ENCODE results near the gene CACNB2.

CACNB2 gene

GRCh38 chr10:18323916-18324315 is 183.7 kb downstream of the CACNB2 start:
- no peak overlapping the region for H3K4me3 ChIP-seq (ENCODE audit: low read depth, low read length)
- TF ChIP-seq CTCF (IDR thresholded peaks at IDR 0.05; ENCODE audit: low read depth, low read length, missing control alignments): no peak
- no peak for DNase-seq (ENCODE audit: low read depth)
- in situ Hi-C loops (cut with HindIII; ENCODE audit: low sequenced_read_pairs): no loop called here

GRCh38 chr10:18325410-18325809 is 185.2 kb downstream of the CACNB2 start:
- no peak for DNase-seq (ENCODE audit: low read depth)
- in situ Hi-C loops (cut with HindIII; ENCODE audit: low sequenced_read_pairs): no loop called here
- TF ChIP-seq CTCF (IDR thresholded peaks at IDR 0.05; ENCODE audit: low read depth, low read length, missing control alignments): no peak
- no peak overlapping the region for H3K4me3 ChIP-seq (ENCODE audit: low read depth, low read length)

- H3K4me3 ChIP-seq (ENCODE audit: low read depth, low read length): no peak overlapping the region
- peak; percentile 54 for DNase-seq (ENCODE audit: low read depth)
- in situ Hi-C loops (cut with HindIII; ENCODE audit: low sequenced_read_pairs): no loop called here
- TF ChIP-seq CTCF (IDR thresholded peaks at IDR 0.05; ENCODE audit: low read depth, low read length, missing control alignments): no peak
Observed at GRCh38 chr10:18325889-18326531, 185.8 kb downstream of the CACNB2 start.

- no peak overlapping the region for H3K4me3 ChIP-seq (ENCODE audit: low read depth, low read length)
- no peak for TF ChIP-seq CTCF (IDR thresholded peaks at IDR 0.05; ENCODE audit: low read depth, low read length, missing control alignments)
- in situ Hi-C loops (cut with HindIII; ENCODE audit: low sequenced_read_pairs): no loop called here
Observed at GRCh38 chr10:18328941-18329340, 188.7 kb downstream of the CACNB2 start.

GRCh38 chr10:18332048-18332447 is 191.8 kb downstream of the CACNB2 start:
- no peak for TF ChIP-seq CTCF (IDR thresholded peaks at IDR 0.05; ENCODE audit: low read depth, low read length, missing control alignments)
- H3K4me3 ChIP-seq (ENCODE audit: low read depth, low read length): no peak overlapping the region
- DNase-seq (ENCODE audit: low read depth): no peak
- in situ Hi-C loops (cut with HindIII; ENCODE audit: low sequenced_read_pairs): no loop called here

More at GRCh38 chr10:18328941-18329340, 188.7 kb downstream of the CACNB2 start:
- DNase-seq (ENCODE audit: low read depth): no peak

GRCh38 chr10:18332484-18332883 is 192.3 kb downstream of the CACNB2 start:
- no peak for DNase-seq (ENCODE audit: low read depth)
- H3K4me3 ChIP-seq (ENCODE audit: low read depth, low read length): no peak overlapping the region
- in situ Hi-C loops (cut with HindIII; ENCODE audit: low sequenced_read_pairs): no loop called here
- no peak for TF ChIP-seq CTCF (IDR thresholded peaks at IDR 0.05; ENCODE audit: low read depth, low read length, missing control alignments)

All from astrocyte of the cerebellum (primary cell).